ENCODE measurements around the gene PPP5C. TPM values are rescaled to one million over a fixed set of nuclear protein-coding genes. Genes with fewer than 3 reads are reported as not detected.

The PPP5C gene
- total and polyA plus RNA-seq, 9 of the 15 experiments (the other 6 are each of a cell fraction or from before 2014, with no cell fraction given), result 1.9 to 166 (median 108) TPM

DNA sequence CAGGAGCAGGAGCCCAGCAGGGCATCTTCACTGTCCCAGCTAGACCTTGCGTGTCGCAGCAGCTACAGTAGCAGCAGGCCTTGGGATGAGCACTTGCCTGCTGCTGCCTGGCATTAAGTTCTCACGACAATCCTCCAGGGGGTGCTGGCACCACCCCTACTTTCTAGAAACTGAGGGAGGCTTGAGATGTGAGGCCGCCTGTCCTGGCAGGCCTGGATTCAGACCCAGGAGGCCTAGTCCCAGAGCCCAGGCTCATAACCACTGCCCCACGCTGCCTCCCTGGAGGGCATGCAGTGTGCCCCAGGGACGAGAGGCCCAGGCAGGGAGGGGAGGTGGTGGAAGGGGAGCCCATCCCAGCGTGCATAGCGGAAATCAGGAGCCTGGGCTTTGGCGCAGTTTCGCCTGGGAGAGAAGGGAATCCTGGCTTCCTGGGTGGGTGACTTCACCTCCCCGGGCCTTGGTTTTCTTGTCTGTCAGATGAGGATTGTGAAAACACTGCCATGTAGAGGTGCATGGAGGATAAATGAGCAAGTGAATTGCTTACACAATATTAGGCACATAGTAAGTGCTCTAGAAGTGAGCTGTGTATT is 26.1 kb downstream of the PPP5C start:
- TF ChIP-seq, protein P1, sequence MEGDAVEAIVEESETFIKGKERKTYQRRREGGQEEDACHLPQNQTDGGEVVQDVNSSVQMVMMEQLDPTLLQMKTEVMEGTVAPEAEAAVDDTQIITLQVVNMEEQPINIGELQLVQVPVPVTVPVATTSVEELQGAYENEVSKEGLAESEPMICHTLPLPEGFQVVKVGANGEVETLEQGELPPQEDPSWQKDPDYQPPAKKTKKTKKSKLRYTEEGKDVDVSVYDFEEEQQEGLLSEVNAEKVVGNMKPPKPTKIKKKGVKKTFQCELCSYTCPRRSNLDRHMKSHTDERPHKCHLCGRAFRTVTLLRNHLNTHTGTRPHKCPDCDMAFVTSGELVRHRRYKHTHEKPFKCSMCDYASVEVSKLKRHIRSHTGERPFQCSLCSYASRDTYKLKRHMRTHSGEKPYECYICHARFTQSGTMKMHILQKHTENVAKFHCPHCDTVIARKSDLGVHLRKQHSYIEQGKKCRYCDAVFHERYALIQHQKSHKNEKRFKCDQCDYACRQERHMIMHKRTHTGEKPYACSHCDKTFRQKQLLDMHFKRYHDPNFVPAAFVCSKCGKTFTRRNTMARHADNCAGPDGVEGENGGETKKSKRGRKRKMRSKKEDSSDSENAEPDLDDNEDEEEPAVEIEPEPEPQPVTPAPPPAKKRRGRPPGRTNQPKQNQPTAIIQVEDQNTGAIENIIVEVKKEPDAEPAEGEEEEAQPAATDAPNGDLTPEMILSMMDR (IDR thresholded peaks at IDR 0.05 in 2 of 3, conservative IDR thresholded peaks at IDR 0.05 in 1 of 3; ENCODE audit: insufficient read depth in 2 of 3, low read depth in 1 of 3, low read length in 3 of 3), result 0 out of 6 replicates have a peak, but pooled peaks of 1 of the 3 experiments have one; percentile 18
- TF ChIP-seq DACH1 (IDR thresholded peaks at IDR 0.05; ENCODE audit: partially characterized antibody), result no peak
- H3K4me3 ChIP-seq, result no peak overlapping the region
- ChIA-PET POLR2A (interaction anchor here (0.6 to 2.9 kb wide), 3 partner anchors 9 to 1456 kb away, joined by 3 to 10 read pairs (median 3); no protein-coding TSS in a partner anchor), CTCF (ENCODE audit: low intra/inter-chr PET ratio) (interaction anchor here (0.7 kb wide), 1 partner anchor 307 kb away, joined by 3 read pairs; no protein-coding TSS in a partner anchor)
- intact Hi-C loops (cut with micrococcal nuclease) (no loop called here), in situ Hi-C loops (cut with MboI) (no loop called here)
- peaks cover 0 to 12% of the 10 kb centered on the region in 2 experiments; a peak in 1 of 5 replicates for H3K4me1 ChIP-seq (replicated peaks in 1 of 2; ENCODE audit: control insufficient read depth in 2 of 2, insufficient read depth in 2 of 2, low read length in 2 of 2)
- no TSS peak for BruUV-seq (replicated peaks)
- H3K36me3 ChIP-seq (ENCODE audit: control insufficient read depth, insufficient read depth, low read length), result peaks cover 77% of the 10 kb centered on the region
- H3K79me2 ChIP-seq (ENCODE audit: control insufficient read depth, insufficient read depth, low read length), result peaks cover 26% of the 10 kb centered on the region
- no peak overlapping the region for H3K27ac ChIP-seq (ENCODE audit: extremely low read depth, low read depth, low read length)
- 0 out of 4 replicates have a peak overlapping the region, but pooled peaks of 1 of the 2 experiments have one; percentile 5 for H3K9ac ChIP-seq (ENCODE audit: insufficient read depth in 1 of 2, low read depth in 2 of 2, low read length in 2 of 2)
- no peaks in the 10 kb centered on the region for H3K9me3 ChIP-seq (replicated peaks; ENCODE audit: control insufficient read depth, insufficient read depth, low read depth, low read length)
- DNase-seq (ENCODE audit: extremely low read depth in 1 of 4, low spot score in 3 of 4) (no peak), ATAC-seq (no peak), FAIRE-seq (no peak)
- peaks cover 10% of the 10 kb centered on the region; the same call in 1 of the 2 replicates for H4K20me1 ChIP-seq (replicated peaks; ENCODE audit: control insufficient read depth, insufficient read depth, low read length)
- 94% methylated on average over 8 of the region's 11 CpGs for WGBS (ENCODE audit: insufficient coverage, low coverage, missing lambda C conversion rate)
- H2AFZ ChIP-seq (ENCODE audit: low read depth, low read length), result no peak overlapping the region
- no peaks in the 10 kb centered on the region for H3K27me3 ChIP-seq (ENCODE audit: control insufficient read depth in 2 of 2, insufficient read depth in 2 of 2, low read length in 2 of 2)
- no peaks in the 10 kb centered on the region for H3K9me1 ChIP-seq (ENCODE audit: control insufficient read depth, insufficient read depth, low read length)
- H3K4me2 ChIP-seq (ENCODE audit: insufficient read depth, low read length), result no peak overlapping the region
